Activated T-cell treated with anti-CD3 and anti-CD28 coated beads for 24 hours (primary cell): ENCODE results near the gene RAD54L2.
"Not testable (repeated sequence)": the region's sequence is repeated elsewhere in the genome, so short reads cannot be mapped to it uniquely, and the experiment has no call there.

Experiments
- DNase-seq: peaks from one replicate; pipeline ENCODE4 v3.0.0-alpha.2; 2020; ENCODE audit warnings: low read depth

The RAD54L2 gene

DNA sequence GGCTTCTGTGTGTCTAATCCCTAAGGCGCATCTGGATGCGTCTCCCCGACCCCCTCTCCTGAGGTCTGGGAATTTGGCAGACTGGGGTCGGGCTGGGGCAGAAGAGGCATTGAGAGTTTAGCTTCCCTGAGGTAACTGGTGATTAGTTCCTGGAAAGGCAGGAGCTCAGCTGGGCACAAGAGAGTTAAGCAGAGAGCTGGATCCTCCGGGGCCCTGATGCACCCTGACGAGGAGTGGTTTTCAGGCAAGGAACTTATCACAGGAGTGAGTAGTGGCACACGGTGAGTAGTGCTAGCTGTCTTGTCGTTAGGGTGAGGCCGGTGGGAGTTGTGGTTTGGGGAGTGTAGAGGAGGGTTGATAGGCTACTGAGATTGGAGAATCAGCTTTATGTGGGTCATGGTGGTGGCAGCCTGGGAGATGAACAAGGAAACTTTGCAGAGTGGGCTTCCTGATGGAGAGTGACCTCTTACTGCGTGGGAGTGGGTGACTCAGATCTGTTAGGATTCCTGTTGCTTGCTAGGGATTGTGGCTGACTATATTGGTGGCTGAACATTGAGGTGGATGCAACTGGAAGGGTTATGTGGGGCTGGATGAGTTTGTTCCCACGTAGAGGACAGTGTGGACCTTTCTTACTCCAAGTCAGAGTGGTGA is 897 bp downstream of the RAD54L2 start:
- peak; percentile 41 for DNase-seq

GRCh38 chr3:51542596-51542995 is 4.1 kb downstream of the RAD54L2 start:
- DNase-seq: not testable (repeated sequence)

DNA sequence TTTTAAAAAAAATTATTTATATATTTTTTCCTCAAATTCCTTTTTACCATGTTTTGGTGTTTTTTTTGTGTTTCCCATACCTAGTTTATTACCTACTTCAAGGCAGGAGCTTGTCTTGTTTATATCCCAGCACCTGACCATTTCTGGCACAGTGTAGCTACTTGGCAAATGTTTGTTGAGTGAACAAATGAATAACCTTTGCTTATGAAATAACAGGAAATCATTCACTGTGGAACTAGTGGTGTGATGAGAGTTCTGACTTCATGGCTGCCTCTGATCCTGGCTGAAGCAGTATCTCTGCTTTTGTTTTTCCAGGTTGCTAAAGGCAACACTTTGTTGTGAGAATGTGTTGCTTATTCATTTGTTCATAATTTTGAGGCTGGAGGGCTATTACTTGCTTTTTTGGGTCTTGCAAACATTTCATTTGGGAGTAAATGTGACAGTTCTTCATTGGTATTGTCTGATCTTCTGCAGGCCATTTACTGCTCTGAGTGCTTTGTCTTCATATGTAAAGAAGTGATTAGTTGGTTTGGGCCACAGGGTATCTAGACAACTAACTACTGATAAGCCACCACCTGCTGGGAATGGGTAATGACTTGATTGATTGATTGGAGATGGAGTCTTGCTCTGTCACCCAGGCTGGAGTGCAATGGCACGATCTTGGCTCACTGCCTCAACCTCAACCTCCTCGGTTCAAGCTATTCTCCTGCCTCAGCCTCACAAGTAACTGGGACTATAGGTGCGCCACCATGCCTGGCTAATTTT is 5.7 kb downstream of the RAD54L2 start:
- DNase-seq: no peak

DNA sequence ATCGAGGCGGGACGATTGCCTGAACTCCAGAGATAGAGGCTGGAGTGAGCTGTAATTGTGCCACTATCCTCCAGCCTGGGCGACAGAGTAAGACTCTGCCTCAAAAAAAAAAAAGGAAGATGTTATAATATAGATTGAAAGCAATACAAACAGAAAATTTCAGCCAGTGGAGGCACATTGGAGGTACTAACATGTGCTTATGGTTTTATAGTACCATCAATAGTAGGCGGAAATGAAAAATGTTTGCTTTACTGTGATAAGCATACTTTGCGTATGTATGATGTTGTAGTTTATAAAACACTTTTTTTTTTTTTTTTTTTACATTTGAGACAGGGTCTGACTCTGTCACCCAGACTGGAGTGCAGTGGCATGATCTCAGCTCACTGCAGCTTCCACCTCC is 8.8 kb downstream of the RAD54L2 start:
- no peak for DNase-seq

- DNase-seq: no peak
These were observed 10.8 kb downstream of the RAD54L2 start for GRCh38 chr3:51549311-51549710.

- DNase-seq: no peak
These were observed 11.7 kb downstream of the RAD54L2 start for GRCh38 chr3:51550080-51550819.

DNA sequence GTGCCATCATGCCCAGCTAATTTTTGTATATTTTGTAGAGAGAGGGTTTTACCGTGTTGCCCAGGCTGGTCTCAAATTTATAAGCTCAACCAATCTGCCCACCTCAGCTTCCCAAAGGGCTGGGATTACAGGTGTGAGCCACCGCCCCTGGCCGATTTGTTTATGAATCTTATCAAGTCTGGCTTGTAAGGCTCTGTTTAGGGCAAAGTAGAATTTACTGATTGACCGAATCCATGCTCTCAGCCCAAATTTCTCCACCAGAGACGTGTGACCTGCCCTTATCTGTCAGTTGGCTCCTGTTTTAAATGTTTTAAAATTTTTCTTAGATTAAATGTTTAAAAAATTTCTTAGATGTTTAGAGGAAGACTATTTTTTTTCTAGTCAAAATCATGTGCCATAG is 19.5 kb downstream of the RAD54L2 start:
- DNase-seq: no peak

DNA sequence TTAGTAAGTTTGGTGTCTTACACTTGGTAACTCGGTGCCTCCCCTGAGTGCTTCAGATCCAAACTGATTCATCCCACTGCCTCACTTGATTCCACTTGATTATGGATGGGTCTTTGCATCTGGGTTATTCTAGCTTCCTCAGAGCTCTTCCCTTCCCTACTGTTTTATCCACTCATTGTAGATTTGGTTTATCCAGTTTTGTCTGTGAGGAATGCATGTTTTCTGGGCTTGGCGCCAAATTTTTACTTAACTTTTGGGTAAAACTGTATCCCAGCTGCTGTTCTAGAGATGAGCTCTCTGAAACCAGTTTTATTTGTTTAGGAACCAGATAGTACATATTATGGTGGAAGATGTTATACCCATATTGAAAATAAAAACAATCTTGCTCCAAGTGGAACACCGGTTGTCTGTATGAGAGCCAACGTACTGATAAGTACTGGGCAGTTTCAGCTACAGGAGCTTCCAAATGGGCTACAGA is 20.9 kb downstream of the RAD54L2 start:
- DNase-seq: no peak

DNA sequence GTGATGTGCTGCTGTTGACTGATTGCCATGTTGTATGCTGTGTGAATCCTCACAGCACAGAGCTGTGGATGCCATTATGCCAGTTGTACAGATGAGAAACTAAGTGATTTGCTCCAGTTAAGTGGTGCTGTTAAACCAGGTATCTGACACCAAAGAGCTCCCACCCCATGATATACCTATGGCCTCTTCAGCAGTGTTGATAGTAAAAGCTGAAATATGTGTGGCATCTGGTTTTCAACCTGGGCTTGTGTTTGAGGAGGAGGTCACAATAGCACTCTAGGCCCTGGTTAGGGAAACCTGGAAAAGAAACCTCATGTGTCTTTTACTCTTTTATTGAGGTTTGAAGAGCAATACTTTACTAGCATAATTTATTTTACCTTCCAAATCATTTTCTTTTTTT is 21.4 kb downstream of the RAD54L2 start:
- DNase-seq: no peak

- DNase-seq: not testable (repeated sequence)
These were observed 23.9 kb downstream of the RAD54L2 start for GRCh38 chr3:51562403-51562802.

DNA sequence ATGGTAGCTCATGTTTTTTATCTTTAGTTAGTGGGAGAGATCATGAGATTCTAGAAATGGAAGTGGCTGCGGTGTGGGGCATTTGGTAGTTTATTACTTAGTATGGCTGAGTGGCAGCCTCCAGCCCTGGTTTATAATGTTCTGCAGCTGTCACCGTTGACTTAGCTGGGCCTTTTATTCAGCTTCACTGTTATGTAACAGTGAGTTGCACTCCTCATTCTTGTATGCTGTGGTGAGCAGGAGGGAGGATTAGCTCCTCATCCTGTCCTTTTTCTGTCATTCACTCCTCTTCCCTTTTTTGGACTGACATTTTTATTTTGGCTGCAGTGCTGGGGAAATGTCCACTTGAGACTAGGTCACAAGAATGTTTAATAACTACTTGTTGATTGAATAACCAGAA is 29.5 kb downstream of the RAD54L2 start:
- no peak for DNase-seq

DNA sequence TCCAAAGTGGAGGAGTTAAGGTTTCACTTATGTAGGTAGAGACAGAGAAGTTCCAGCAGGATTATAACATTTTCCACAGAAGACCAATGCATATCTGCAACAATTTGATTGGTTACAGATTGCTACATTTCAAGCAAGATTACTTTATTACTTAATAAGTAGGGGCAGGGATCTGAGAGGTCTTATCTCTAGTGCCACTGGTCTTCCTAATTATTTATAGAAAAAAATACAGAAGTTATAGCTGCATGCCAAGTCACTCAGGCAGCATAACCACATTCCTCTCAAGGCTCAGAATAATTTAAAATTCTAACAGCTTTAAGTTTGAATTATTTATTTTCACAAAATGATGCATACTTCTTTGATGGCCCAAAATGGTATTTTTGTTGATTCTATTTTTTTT is 30.5 kb downstream of the RAD54L2 start:
- DNase-seq: no peak

- DNase-seq: no peak
These were observed 39.7 kb downstream of the RAD54L2 start for GRCh38 chr3:51578238-51578637.

DNA sequence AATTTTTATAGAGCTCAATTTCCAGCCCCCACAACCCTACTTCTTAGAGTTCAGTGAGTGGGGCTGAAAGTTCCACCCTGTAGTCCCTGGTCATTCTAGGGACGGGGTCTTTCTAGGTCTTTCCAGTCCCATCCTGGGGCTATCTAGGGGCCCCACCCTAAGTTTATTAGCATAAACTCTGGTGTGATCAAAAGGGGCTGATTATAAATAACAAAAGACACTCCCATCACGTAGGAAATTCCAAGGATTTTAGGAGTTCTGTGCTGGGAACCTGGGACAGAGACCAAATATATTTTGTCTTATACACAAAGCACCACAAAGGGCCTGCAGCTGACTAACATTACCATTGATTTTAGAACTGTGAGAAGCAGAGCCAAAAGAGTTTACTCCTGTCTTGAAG is 41.9 kb downstream of the RAD54L2 start:
- DNase-seq: no peak

DNA sequence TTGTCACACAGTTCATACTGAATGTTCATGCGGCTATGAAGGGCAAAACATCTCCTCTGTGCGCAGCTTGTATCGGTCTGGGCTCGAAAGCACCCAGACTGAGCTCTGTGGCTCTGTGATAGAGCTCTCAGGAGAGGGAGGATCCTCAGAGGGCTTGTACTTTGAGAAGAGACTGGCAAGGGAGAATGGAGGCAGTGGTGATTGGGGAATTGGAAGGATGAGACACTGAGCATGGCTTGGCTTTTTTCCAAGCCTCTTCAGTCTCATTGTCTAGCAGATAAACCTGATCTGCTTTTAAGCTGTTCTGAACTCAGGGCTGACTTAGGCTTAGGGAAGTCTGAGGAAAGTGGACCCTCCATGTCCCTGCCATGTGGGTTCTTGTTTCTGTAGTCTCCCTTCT is 43.0 kb downstream of the RAD54L2 start:
- no peak for DNase-seq

DNA sequence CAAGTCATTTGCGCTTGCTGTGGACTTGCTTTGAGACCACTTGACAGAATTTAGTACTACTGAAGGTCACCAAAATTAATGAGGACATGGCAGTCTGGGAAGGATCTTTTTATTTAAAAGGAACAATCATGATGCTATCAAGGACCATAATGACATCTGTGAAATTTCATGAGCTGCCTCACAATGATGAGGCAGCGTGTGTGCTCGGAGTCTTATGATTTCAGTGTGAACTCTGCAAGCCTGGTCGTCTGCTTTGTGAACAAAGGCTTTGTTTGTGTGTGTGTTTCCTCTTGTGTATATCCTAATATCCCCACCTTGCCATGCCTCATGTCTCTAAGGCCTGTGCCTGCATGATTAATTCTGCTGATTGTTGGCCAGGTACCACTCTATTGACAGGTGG is 46.7 kb downstream of the RAD54L2 start:
- DNase-seq: no peak

DNA sequence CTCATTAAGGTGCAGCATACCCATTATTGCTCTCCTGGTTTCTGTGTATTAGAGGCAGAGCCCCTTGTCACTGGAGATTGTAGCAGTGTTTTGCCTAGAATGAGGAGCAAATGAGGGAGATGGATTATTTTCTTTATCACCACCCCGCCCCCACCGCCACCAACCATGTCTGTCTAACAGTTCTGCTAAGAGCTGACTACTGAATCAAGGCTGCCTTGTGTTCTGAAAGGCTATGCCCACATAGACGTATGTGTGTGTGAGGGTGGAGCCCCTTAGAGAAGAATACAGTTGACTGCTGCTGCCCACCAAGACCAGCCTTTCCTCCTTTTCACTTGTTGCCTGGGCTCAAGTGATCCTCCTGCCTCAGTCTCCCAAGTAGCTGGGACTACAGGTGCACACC is 47.4 kb downstream of the RAD54L2 start:
- no peak for DNase-seq
